Measurements from ENCODE around the gene TSPAN13.

GRCh38 chr7:16719699-16720098 lies 33.9 kb upstream of the TSPAN13 start:
- no peak for TF ChIP-seq CTCF (IDR thresholded peaks at IDR 0.05)
- TF ChIP-seq POLR2A (IDR thresholded peaks at IDR 0.05), result no peak

All from thyroid gland (tissue), 4 donors.